HepG2 (cell line): ENCODE data around the gene FKBP1A. TPM values are rescaled to one million over a fixed set of nuclear protein-coding genes. Genes with fewer than 3 reads are reported as not detected.

Source experiments
- ATF3 ChIP-seq: sonication (generic); formaldehyde crosslinking; IDR thresholded peaks from 2 replicates; pipeline ENCODE4 v1.4.0; 2020; ENCODE audit warnings: missing genetic modification reagents
- E2F1 ChIP-seq: sonication (generic); formaldehyde crosslinking; IDR thresholded peaks from 2 replicates; pipeline ENCODE4 v1.5.0; 2020; ENCODE audit warnings: missing genetic modification reagents
- HDAC2 ChIP-seq: sonication (generic); formaldehyde crosslinking; IDR thresholded peaks from 2 replicates; pipeline ENCODE4 v1.4.0; 2020; ENCODE audit warnings: missing genetic modification reagents
- LBX2 ChIP-seq: sonication (generic); formaldehyde crosslinking; IDR thresholded peaks from 2 replicates; pipeline ENCODE4 v1.5.0; 2020; ENCODE audit warnings: missing genetic modification reagents, mild to moderate bottlenecking, borderline replicate concordance
- MTA1 ChIP-seq: sonication (generic); formaldehyde crosslinking; IDR thresholded peaks from 2 replicates; pipeline ENCODE4 v1.4.0; 2020; ENCODE audit warnings: missing genetic modification reagents, mild to moderate bottlenecking, borderline replicate concordance
- MXD4 ChIP-seq: IDR thresholded peaks from 2 replicates; pipeline ENCODE4 v1.6.1; 2016; ENCODE audit warnings: mild to moderate bottlenecking, missing biosample characterization, missing genetic modification reagents
- POLR2AphosphoS5 ChIP-seq: IDR thresholded peaks from 2 replicates; pipeline ENCODE4 v1.6.1; 2012; ENCODE audit warnings: low read depth, low read length
- RFXANK ChIP-seq: IDR thresholded peaks from 2 replicates; pipeline ENCODE4 v1.6.1; 2016
- THAP8 ChIP-seq: sonication (generic); formaldehyde crosslinking; IDR thresholded peaks from 2 replicates; pipeline ENCODE4 v1.5.1; 2020; ENCODE audit warnings: missing genetic modification reagents, mild to moderate bottlenecking, borderline replicate concordance
- ZBTB25 ChIP-seq: IDR thresholded peaks from 2 replicates; pipeline ENCODE4 v1.6.1; 2018; ENCODE audit warnings: missing genetic modification reagents
- ZBTB3 ChIP-seq: sonication (generic); formaldehyde crosslinking; IDR thresholded peaks from 2 replicates; pipeline ENCODE4 v1.4.0; 2020; ENCODE audit warnings: low read depth, mild to moderate bottlenecking, moderate library complexity, missing genetic modification reagents, borderline replicate concordance
- ZBTB38 ChIP-seq: sonication (generic); formaldehyde crosslinking; IDR thresholded peaks from 2 replicates; pipeline ENCODE4 v1.5.1; 2020; ENCODE audit warnings: mild to moderate bottlenecking, missing genetic modification reagents
- ZMAT3 ChIP-seq: sonication (generic); formaldehyde crosslinking; conservative IDR thresholded peaks from 2 replicates; pipeline ENCODE4 v1.7.0; 2021; ENCODE audit warnings: missing genetic modification reagents
- ZNF235 ChIP-seq: sonication (generic); formaldehyde crosslinking; IDR thresholded peaks from 2 replicates; pipeline ENCODE4 v1.8.1; 2023; ENCODE audit warnings: mild to moderate bottlenecking, missing genetic modification reagents, borderline replicate concordance
- ZNF251 ChIP-seq: sonication (generic); formaldehyde crosslinking; IDR thresholded peaks from 2 replicates; pipeline ENCODE4 v1.9.0; 2021; ENCODE audit warnings: mild to moderate bottlenecking, missing genetic modification reagents
- ZNF383 ChIP-seq: sonication (generic); formaldehyde crosslinking; IDR thresholded peaks from 2 replicates; pipeline ENCODE4 v1.4.0; 2020; ENCODE audit warnings: missing genetic modification reagents, mild to moderate bottlenecking, borderline replicate concordance
- ZNF570 ChIP-seq: sonication (generic); formaldehyde crosslinking; IDR thresholded peaks from 2 replicates; pipeline ENCODE4 v1.4.0; 2020; ENCODE audit warnings: mild to moderate bottlenecking, missing genetic modification reagents, borderline replicate concordance
- ZNF672 ChIP-seq: sonication (generic); formaldehyde crosslinking; IDR thresholded peaks from 2 replicates; pipeline ENCODE4 v1.8.1; 2022; ENCODE audit warnings: missing genetic modification reagents
- ZNF766 ChIP-seq: sonication (generic); formaldehyde crosslinking; IDR thresholded peaks from 2 replicates; pipeline ENCODE4 v1.5.0; 2020; ENCODE audit warnings: missing genetic modification reagents, borderline replicate concordance
- ZNF841 ChIP-seq: sonication (generic); formaldehyde crosslinking; IDR thresholded peaks from 2 replicates; pipeline ENCODE4 v1.8.1; 2023; ENCODE audit warnings: missing genetic modification reagents, borderline replicate concordance
- polyA plus RNA-seq, 8 experiments: library from polyadenylated mRNA; depleted of rRNA in 3 of 8; stranded (reverse) in 7 of 8; unstranded in 1 of 8; fragments of >200 nt; fragmentation: Illumina TruSeq in 4 of 8; extraction: Trizol in 4 of 8; gene quantifications; 2 replicates each; pipeline versions ENCODE4 v1.2.1 to v1.2.3, GENCODE V29; 2011 to 2016; ENCODE audit warnings: low read depth in 4 of 8, missing spikeins in 1 of 8, mixed read lengths in 1 of 8; ENCODE audit not compliant: insufficient read depth in 1 of 8
- total RNA-seq, 5 experiments: library from RNA; depleted of rRNA; stranded (reverse); fragments of >200 nt; fragmentation: Illumina TruSeq; extraction: Trizol; gene quantifications; 2 replicates each; pipeline ENCODE4 v1.2.3, GENCODE V29; 2016; ENCODE audit warnings: low read depth in 1 of 5
- TF ChIP-seq, protein P1 (sequence below): sonication (generic); formaldehyde crosslinking; conservative IDR thresholded peaks from 2 replicates; pipeline ENCODE4 v1.8.0; 2022; ENCODE audit warnings: low read depth, missing genetic modification reagents
- TF ChIP-seq, protein P2 (sequence below): fragments of 450-650 bp; IDR thresholded peaks from 2 replicates; pipeline ENCODE4 v1.6.1; 2017

The FKBP1A gene
- total and polyA plus RNA-seq, 2 of the 13 experiments (the other 11 are each of a cell fraction or from before 2014, with no cell fraction given) = 119 to 468 TPM

GRCh38 chr20:1327827-1328679, 64.8 kb downstream of the FKBP1A start (continued):
- TF ChIP-seq ZNF383 (CRISPR knock-in tag) (peak; percentile 84; the same call in 1 of the 2 replicates), ZNF841 (CRISPR knock-in tag) (no peak), ZBTB38 (peak; percentile 18; the same call in 1 of the 2 replicates), MTA1 (CRISPR knock-in tag) (peak; percentile 96), ZNF235 (CRISPR knock-in tag) (no peak), ZNF766 (CRISPR knock-in tag) (no peak), ZNF570 (CRISPR knock-in tag) (0 out of 2 replicates have a peak, but pooled peaks have one; percentile 24), HDAC2 (CRISPR knock-in tag) (peak; percentile 89), ATF3 (no peak), MXD4 (CRISPR knock-in tag) (0 out of 2 replicates have a peak, but pooled peaks have one; percentile 59), THAP8 (CRISPR knock-in tag) (no peak), E2F1 (no peak), ZMAT3 (peak; percentile 35; the same call in 1 of the 2 replicates), ZNF251 (CRISPR knock-in tag) (0 out of 2 replicates have a peak, but pooled peaks have one; percentile 68), ZNF672 (CRISPR knock-in tag) (no peak), ZBTB3 (CRISPR knock-in tag) (no peak; the same call in 1 of the 2 replicates), LBX2 (CRISPR knock-in tag) (no peak), ZBTB25 (no peak), RFXANK (CRISPR knock-in tag) (no peak; the same call in 1 of the 2 replicates), POLR2AphosphoS5 (no peak; the same call in 1 of the 2 replicates)
- TF ChIP-seq, protein P1, sequence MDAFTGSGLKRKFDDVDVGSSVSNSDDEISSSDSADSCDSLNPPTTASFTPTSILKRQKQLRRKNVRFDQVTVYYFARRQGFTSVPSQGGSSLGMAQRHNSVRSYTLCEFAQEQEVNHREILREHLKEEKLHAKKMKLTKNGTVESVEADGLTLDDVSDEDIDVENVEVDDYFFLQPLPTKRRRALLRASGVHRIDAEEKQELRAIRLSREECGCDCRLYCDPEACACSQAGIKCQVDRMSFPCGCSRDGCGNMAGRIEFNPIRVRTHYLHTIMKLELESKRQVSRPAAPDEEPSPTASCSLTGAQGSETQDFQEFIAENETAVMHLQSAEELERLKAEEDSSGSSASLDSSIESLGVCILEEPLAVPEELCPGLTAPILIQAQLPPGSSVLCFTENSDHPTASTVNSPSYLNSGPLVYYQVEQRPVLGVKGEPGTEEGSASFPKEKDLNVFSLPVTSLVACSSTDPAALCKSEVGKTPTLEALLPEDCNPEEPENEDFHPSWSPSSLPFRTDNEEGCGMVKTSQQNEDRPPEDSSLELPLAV (CRISPR knock-in tag) = no peak
- TF ChIP-seq, protein P2, sequence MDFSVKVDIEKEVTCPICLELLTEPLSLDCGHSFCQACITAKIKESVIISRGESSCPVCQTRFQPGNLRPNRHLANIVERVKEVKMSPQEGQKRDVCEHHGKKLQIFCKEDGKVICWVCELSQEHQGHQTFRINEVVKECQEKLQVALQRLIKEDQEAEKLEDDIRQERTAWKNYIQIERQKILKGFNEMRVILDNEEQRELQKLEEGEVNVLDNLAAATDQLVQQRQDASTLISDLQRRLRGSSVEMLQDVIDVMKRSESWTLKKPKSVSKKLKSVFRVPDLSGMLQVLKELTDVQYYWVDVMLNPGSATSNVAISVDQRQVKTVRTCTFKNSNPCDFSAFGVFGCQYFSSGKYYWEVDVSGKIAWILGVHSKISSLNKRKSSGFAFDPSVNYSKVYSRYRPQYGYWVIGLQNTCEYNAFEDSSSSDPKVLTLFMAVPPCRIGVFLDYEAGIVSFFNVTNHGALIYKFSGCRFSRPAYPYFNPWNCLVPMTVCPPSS = no peak
